Left forelimb (tissue), 1 donor: Measurements from ENCODE around the gene EPB41L4B.

Experiments used
- DNase-seq: peaks from one replicate; pipeline ENCODE4 v3.0.0-alpha.2; 2018; ENCODE audit warnings: low spot score

EPB41L4B gene

GRCh38 chr9:109199676-109200075, 121.2 kb downstream of the EPB41L4B start:
- DNase-seq, result no peak

- DNase-seq, result no peak
Observed at GRCh38 chr9:109198736-109199382, 122.0 kb downstream of the EPB41L4B start.

- DNase-seq, result no peak
Observed at GRCh38 chr9:109193974-109194556, 126.8 kb downstream of the EPB41L4B start.

- no peak for DNase-seq
Observed at GRCh38 chr9:109192732-109193361, 128.0 kb downstream of the EPB41L4B start.

GRCh38 chr9:109191746-109192145, 129.1 kb downstream of the EPB41L4B start:
- no peak for DNase-seq

GRCh38 chr9:109190151-109190550, 130.7 kb downstream of the EPB41L4B start:
- DNase-seq, result no peak

- DNase-seq, result no peak
Observed at GRCh38 chr9:109186857-109187520, 133.9 kb downstream of the EPB41L4B start.

- no peak for DNase-seq
Observed at GRCh38 chr9:109182940-109183798, 137.7 kb downstream of the EPB41L4B start.

GRCh38 chr9:109182550-109182939, 138.3 kb downstream of the EPB41L4B start:
- no peak for DNase-seq

GRCh38 chr9:109181284-109181683, 139.6 kb downstream of the EPB41L4B start:
- no peak for DNase-seq

GRCh38 chr9:109179801-109180523, 140.9 kb downstream of the EPB41L4B start:
- DNase-seq, result no peak

GRCh38 chr9:109176963-109177362, 143.9 kb downstream of the EPB41L4B start:
- DNase-seq, result no peak

GRCh38 chr9:109176386-109176785, 144.5 kb downstream of the EPB41L4B start:
- DNase-seq, result no peak

- no peak for DNase-seq
Observed at GRCh38 chr9:109172935-109173334, 147.9 kb downstream of the EPB41L4B start.

GRCh38 chr9:109171926-109172325, 148.9 kb downstream of the EPB41L4B start:
- no peak for DNase-seq

- no peak for DNase-seq
Observed at GRCh38 chr9:109168170-109168569, 152.7 kb downstream of the EPB41L4B start.

GRCh38 chr9:109167716-109168115, 153.1 kb downstream of the EPB41L4B start:
- DNase-seq, result no peak

- no peak for DNase-seq
Observed at GRCh38 chr9:109166771-109167601, 153.9 kb downstream of the EPB41L4B start, which contains the start of gene FRRS1L. TSS of gene FRRS1L (minus strand) at chr9:109167249. CDS start at chr9:109167138, 111 bp downstream.

GRCh38 chr9:109166171-109166770, 154.6 kb downstream of the EPB41L4B start:
- no peak for DNase-seq

- DNase-seq, result no peak
Observed at GRCh38 chr9:109164042-109164441, 156.8 kb downstream of the EPB41L4B start.
